Activated B cell treated with CpG ODN at 0.5 μM for 24 hours (primary cell): ENCODE results near the gene NOTUM. TPM values are rescaled to one million over a fixed set of nuclear protein-coding genes. Genes with fewer than 3 reads are reported as not detected.

ENCODE experiments used
- ATAC-seq: fragments of 200-7000 bp; cut with Tn5 transposase; one replicate; pipeline ENCODE4 v1.10.0; 2021; ENCODE audit warnings: low read depth, mild to moderate bottlenecking, moderate library complexity
- CTCF ChIA-PET: fragments of 350-600 bp; sonication (Branson Sonifier 250); formaldehyde crosslinking; loops from one replicate; lab custom pipeline; 2021; ENCODE audit warnings: antibody characterized with exemption; lab: Charles Lee
- POLR2A ChIA-PET: fragments of 350-600 bp; sonication (Branson Sonifier 250); formaldehyde crosslinking; loops from one replicate; lab custom pipeline; 2021; ENCODE audit warnings: antibody characterized with exemption; lab: Charles Lee
- DNase-seq: peaks from one replicate; pipeline ENCODE4 v3.0.0; 2022
- H3K27ac Mint-ChIP-seq: one replicate; pipeline ENCODE4 v1.8.0; 2020; ENCODE audit warnings: mixed read lengths
- H3K27me3 Mint-ChIP-seq: one replicate; pipeline ENCODE4 v1.8.0; 2021; ENCODE audit warnings: mixed read lengths
- H3K36me3 Mint-ChIP-seq: one replicate; pipeline ENCODE4 v1.8.0; 2021; ENCODE audit warnings: low read depth, mixed read lengths
- H3K4me1 Mint-ChIP-seq: one replicate; pipeline ENCODE4 v1.8.0; 2021; ENCODE audit warnings: mixed read lengths
- H3K4me3 Mint-ChIP-seq: one replicate; pipeline ENCODE4 v1.8.0; 2020; ENCODE audit warnings: mild to moderate bottlenecking, mixed read lengths
- H3K9me3 Mint-ChIP-seq: one replicate; pipeline ENCODE4 v1.8.0; 2020; ENCODE audit warnings: mixed read lengths
- intact Hi-C: fragments of 100-400 bp; cut with micrococcal nuclease; formaldehyde crosslinking; loops from one replicate; pipeline ENCODE4 v1.15.1; 2024
- total RNA-seq: library from RNA; stranded (reverse); gene quantifications from 2 replicates; pipeline ENCODE4 v1.2.3, GENCODE V29; 2022
- TF ChIP-seq, protein P1 (sequence below): fragments of 200-600 bp; IDR thresholded peaks from one replicate; pipeline ENCODE4 v1.8.0; 2022; ENCODE audit warnings: antibody characterized with exemption, mild to moderate bottlenecking

NOTUM gene
- total RNA-seq, 1 donor from 2014 or later = not detected

DNA sequence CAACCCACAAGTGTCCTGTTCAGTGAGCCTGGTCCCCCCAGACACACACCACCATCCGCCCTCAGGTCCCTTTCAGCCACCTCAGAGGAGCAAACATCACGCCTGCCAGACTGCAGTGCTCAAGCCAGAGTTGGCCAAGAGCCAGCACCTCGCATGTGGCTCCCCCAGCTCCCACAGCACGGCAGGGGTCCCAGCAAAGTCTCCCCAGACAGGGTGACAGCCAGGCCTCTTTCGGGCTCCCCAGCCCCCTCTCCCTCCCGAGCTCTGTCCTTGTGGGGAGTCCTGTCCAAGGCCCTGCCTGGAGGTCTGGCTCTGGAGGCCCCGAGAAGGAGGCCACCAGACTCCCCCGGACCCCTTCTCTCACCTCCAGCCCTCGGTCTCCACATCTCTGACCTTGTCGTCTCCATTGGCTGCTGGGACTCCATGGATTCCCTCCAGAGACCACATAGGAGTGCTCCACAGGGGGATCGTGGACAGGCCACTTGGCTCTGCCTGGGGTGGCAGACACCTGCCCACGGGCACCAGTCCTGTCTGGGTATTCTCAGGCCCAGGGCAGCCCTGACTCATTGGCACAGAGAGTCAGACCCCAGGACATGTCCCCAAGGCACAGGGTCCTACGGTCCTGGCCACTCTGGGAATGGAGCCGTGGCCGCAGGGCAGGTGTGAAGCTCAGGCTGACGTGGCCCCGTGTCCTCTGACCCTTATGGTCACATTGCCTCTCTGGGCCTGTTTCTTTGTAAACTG lies 12.2 kb downstream of the NOTUM start:
- DNase-seq = no peak
- TF ChIP-seq, protein P1, sequence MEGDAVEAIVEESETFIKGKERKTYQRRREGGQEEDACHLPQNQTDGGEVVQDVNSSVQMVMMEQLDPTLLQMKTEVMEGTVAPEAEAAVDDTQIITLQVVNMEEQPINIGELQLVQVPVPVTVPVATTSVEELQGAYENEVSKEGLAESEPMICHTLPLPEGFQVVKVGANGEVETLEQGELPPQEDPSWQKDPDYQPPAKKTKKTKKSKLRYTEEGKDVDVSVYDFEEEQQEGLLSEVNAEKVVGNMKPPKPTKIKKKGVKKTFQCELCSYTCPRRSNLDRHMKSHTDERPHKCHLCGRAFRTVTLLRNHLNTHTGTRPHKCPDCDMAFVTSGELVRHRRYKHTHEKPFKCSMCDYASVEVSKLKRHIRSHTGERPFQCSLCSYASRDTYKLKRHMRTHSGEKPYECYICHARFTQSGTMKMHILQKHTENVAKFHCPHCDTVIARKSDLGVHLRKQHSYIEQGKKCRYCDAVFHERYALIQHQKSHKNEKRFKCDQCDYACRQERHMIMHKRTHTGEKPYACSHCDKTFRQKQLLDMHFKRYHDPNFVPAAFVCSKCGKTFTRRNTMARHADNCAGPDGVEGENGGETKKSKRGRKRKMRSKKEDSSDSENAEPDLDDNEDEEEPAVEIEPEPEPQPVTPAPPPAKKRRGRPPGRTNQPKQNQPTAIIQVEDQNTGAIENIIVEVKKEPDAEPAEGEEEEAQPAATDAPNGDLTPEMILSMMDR = no peak
- ATAC-seq = no peak
- ChIA-PET CTCF (no interaction called here), POLR2A (no interaction called here)
- H3K9me3 Mint-ChIP-seq = no peaks in the 10 kb centered on the region
- intact Hi-C loops = no loop called here
- H3K4me3 Mint-ChIP-seq = no peak overlapping the region
- H3K27ac Mint-ChIP-seq = no peak overlapping the region
- H3K4me1 Mint-ChIP-seq = no peaks in the 10 kb centered on the region
- no peaks in the 10 kb centered on the region for H3K36me3 Mint-ChIP-seq
- H3K27me3 Mint-ChIP-seq = peaks cover 4% of the 10 kb centered on the region

DNA sequence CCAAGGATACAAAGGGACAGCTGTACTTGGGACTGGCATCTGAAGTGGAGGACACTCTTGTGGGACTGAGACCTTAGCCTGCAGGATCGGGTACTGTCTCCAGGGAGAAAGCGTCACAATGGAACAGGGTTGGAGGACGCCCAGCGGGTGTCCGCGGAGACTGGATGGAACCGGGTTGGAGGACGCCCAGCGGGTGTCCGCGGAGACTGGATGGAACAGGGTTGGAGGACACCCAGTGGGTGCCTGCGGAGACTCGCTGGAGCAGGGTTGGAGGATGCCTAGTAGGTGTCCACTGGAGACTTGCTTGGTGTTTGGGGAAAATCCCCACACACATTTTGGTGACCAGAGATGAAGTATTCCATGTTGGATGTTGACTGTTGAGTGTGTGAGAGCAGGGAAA lies 13.8 kb downstream of the NOTUM start, which contains the start of gene MYADML2:
TSS of gene MYADML2 (minus strand) at position 45 of the 400 bp plus-strand sequence. CDS start 5,492 bp downstream, outside the sequence.
- Mint-ChIP-seq H3K4me3 (no peak within 1 kb of the TSS), H3K9me3 (no peaks in the 10 kb centered on the region), H3K27me3 (peaks cover 7% of the 10 kb centered on the region), H3K36me3 (no peaks in the 10 kb centered on the region), H3K4me1 (no peaks in the 10 kb centered on the region), H3K27ac (no peak within 1 kb of the TSS)
- TF ChIP-seq, protein P1 = no peak
- intact Hi-C loops = no loop called here
- POLR2A ChIA-PET = interaction anchor here (1.2 kb wide), 1 partner anchor 10 kb away, joined by 4 read pairs; the partner anchor contains the start of gene PYCR1
- no peak for DNase-seq
- CTCF ChIA-PET = no interaction called here
- ATAC-seq = no peak

DNA sequence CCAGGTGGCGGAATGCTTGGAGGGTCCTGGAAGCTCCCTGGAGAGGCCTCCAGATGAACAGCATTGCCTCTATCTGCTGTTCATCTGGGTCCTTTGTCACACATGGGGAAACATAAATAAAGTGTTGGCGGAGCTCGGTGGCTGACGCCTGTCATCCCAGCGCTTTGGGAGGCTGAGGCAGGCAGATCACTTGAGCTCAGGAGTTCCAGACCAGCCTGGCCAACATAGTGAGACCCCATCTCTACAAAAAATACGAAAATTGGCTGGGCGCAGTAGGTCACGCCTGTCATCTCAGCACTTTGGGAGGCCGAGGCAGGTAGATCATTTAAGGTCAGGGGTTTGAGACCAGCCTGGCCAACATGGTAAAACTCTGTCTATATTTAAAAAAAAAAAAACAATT lies 16.1 kb downstream of the NOTUM start:
- ChIA-PET POLR2A (no interaction called here), CTCF (no interaction called here)
- TF ChIP-seq, protein P1 = no peak
- ATAC-seq (no peak), DNase-seq (no peak)
- Mint-ChIP-seq H3K4me3 (no peak overlapping the region), H3K27ac (no peak overlapping the region), H3K9me3 (no peaks in the 10 kb centered on the region), H3K4me1 (no peaks in the 10 kb centered on the region), H3K27me3 (peaks cover 7% of the 10 kb centered on the region), H3K36me3 (no peaks in the 10 kb centered on the region)
- intact Hi-C loops = no loop called here

- CTCF ChIA-PET = no interaction called here
- H3K27ac Mint-ChIP-seq = no peak overlapping the region
- H3K9me3 Mint-ChIP-seq = no peaks in the 10 kb centered on the region
- DNase-seq (no peak), ATAC-seq (no peak)
- peaks cover 6% of the 10 kb centered on the region for H3K27me3 Mint-ChIP-seq
- H3K36me3 Mint-ChIP-seq = no peaks in the 10 kb centered on the region
- H3K4me1 Mint-ChIP-seq = peaks cover 9% of the 10 kb centered on the region
- POLR2A ChIA-PET = no interaction called here
- H3K4me3 Mint-ChIP-seq = no peak overlapping the region
- TF ChIP-seq, protein P1 = no peak
- intact Hi-C loops = no loop called here
Observed at GRCh38 chr17:81942167-81942553, 18.8 kb downstream of the NOTUM start.

DNA sequence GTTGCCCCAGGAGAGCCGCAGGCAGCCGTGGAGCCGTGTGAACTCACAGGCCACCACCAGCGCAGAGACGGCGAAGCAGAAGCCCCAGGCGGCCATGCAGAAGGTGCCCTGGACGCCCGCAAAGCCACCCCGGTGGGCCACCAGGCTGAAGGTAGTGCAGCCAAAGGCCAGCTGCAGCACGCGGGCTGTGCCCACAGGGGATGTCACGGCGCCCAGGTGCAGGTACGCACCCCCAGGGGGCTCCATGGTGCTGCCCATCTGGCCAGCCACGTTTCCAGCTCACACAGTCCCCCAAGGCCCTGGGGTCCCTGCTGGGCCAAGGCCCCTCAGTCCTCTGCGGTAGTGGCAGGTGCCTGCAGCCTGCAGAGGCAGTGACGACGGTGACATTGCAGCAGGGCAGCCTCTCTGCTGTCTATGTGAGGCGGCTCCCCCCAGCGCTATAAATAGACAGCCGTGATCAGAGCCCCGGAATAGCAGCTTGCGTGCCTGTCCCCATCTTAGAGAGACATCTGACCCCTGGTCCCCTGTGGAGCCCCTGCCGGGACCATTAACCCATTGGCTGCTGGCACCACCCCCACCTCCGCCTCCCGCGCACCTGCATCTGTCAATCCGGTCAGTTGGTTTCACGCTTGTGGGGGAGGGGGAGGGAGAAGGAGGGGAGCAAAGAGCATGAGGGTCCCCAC lies 19.4 kb downstream of the NOTUM start:
- ATAC-seq (no peak), DNase-seq (no peak)
- H3K36me3 Mint-ChIP-seq = no peaks in the 10 kb centered on the region
- ChIA-PET POLR2A (no interaction called here), CTCF (no interaction called here)
- peaks cover 10% of the 10 kb centered on the region for H3K4me1 Mint-ChIP-seq
- H3K4me3 Mint-ChIP-seq = no peak overlapping the region
- TF ChIP-seq, protein P1 = no peak
- no peaks in the 10 kb centered on the region for H3K9me3 Mint-ChIP-seq
- peaks cover 3% of the 10 kb centered on the region for H3K27me3 Mint-ChIP-seq
- H3K27ac Mint-ChIP-seq = no peak overlapping the region
- intact Hi-C loops = no loop called here
